Nucleus accumbens (tissue), 56 donors: ENCODE data around the gene ITSN1.

ENCODE experiments used
- DNase-seq, 56 donors: peaks; one replicate each; lab custom pipeline; 2025; lab: John Stamatoyannopoulos, UW

The ITSN1 gene

GRCh38 chr21:33875026-33875695 lies 232.9 kb downstream of the ITSN1 start:
- no peak for DNase-seq

GRCh38 chr21:33878824-33879223 lies 236.5 kb downstream of the ITSN1 start:
- DNase-seq: no peak

DNA sequence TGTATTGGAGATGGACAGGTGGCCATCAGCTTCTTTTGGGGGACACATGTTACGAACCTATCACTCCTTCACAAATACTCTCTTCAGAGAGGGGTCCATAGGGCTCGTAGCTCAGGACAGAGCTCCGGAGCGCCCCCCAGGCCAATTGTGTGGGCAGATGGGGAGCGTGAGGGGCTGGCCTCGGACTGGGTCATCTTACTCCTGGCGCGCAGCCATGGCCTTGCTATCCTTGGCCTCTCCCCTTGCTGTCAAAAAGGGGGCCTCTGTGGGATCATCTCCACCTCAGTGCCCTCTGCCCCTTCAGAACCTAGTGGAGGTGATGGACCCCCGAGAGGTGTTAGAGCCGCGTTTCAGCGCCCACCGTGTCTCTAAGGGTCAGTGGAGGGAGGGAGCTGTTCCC lies 238.3 kb downstream of the ITSN1 start:
- no peak for DNase-seq

- DNase-seq: no peak
Measured at GRCh38 chr21:33881689-33882440, 239.6 kb downstream of the ITSN1 start.

DNA sequence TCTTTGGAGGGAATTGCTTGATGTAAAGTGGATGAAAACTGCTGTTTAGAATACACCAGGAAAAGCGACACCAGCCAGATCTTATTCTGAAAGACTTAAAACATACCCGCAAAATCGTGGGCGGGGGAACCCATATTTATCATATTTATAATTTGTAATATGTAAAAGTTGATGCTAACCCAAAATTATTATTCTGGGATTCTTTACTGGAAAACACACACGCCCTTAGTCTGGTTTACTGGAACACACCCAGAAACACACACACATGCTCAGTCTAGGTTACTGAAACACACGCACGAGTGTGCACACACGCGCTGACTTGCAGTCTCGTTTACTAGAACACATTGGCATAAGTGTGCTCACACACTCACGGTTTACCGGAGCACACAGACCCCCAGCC lies 240.8 kb downstream of the ITSN1 start:
- no peak for DNase-seq

DNA sequence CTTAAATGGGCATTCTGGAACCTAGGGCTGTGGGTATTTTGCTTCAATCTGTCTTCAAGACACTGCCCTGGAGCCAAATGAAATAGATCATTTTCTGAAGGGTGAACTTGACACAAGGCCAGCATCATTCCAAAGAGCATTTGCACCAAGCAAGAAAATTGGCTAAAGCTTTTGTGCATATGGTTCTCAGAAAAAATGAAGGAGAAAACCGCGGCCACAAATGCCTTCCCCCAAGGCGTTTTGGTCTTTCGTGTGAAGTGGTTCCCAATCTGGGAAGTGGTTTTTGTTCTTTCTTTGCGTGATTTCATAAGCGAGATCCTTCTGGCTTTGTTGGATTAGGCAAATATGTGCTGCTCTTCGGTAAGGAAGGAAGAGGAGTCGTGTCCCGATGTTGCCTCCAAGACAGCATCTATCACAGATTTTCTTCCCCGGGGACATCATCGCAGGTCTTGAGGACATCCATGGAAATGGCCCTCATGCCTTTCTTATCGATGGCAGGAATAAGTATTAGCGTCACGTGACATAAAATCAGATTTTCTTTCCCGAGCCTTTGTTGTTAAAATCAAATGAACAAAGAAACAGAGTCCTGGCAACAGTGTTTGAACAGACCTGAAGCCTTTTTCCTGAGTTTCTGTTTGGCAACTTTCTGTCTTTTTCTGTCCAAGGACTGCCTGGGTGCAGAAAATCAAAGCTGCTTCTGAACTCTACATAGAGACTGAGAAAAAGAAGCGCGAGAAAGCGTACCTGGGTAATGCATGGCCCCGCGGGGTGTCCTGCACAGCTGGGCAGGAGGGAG lies 242.3 kb downstream of the ITSN1 start:
- no peak for DNase-seq

DNA sequence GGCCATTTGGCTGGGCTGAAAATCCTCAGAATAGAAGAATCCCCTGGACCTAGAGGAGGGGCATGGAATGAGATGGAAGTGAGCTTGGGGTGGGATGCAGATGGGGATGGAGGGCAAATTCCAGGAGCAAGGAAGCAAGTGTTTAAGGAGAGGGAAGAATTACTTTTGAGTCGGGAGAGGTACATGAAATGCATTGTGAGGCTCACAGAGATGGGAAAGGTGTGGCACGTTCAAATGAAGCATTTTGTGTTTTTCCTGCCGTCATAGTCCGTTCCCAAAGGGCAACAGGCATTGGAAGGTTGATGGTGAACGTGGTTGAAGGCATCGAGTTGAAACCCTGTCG lies 242.8 kb downstream of the ITSN1 start:
- DNase-seq: no peak

DNA sequence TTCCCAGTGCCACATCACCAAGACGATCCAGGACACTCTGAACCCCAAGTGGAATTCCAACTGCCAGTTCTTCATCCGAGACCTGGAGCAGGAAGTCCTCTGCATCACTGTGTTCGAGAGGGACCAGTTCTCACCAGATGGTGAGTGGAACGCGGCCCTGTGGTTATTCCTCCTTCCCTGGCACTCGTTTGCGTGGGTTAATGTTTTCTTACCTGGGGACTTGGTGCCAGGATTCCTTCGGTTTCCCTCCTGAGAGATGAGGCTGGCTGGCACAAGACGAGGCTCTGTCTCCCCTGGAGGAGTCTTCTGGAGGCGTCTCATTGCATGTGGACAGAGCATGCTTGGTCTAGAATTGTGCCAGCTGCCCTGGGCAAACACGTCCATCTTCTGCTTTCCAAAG lies 244.0 kb downstream of the ITSN1 start:
- no peak for DNase-seq

- DNase-seq: no peak
Measured at GRCh38 chr21:33890187-33890586, 247.9 kb downstream of the ITSN1 start.

- no peak for DNase-seq
Measured at GRCh38 chr21:33892853-33893252, 250.6 kb downstream of the ITSN1 start.

GRCh38 chr21:33893917-33894316 lies 251.6 kb downstream of the ITSN1 start:
- DNase-seq: no peak

DNA sequence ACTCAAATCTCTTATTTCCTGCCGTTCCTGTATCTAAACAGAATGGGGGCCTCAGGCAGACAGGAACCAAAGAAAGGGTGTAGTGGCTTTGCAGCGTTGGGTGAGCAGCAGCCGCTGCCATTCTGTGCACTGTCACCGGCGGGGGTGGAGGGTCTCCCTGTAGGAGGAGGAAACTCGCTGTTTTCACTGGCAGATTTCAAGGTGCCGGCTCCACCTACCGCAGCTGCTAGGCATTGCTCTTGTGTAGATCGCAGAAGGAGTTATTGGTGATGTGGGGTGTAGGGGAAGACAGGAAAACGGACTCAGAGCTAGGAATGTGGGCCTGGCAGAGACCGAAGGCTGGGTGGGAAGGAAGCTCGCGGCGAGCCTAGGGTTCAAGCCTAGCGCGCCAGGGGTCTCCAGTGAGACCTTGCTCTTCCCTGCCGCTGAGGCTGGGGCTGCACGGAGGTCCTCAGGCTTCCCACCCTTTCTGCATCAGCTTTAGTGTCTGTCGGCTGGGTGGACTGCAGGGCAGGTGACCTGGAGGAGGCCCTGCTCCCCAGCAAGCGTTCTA lies 252.5 kb downstream of the ITSN1 start:
- peak in 51 of 56 donors; percentile 7 to 85 (median 56) for DNase-seq

- no peak for DNase-seq
Measured at GRCh38 chr21:33895356-33895755, 253.1 kb downstream of the ITSN1 start.

- no peak for DNase-seq
Measured at GRCh38 chr21:33896691-33897090, 254.4 kb downstream of the ITSN1 start.

- DNase-seq: no peak
Measured at GRCh38 chr21:33897098-33897497, 254.8 kb downstream of the ITSN1 start.

DNA sequence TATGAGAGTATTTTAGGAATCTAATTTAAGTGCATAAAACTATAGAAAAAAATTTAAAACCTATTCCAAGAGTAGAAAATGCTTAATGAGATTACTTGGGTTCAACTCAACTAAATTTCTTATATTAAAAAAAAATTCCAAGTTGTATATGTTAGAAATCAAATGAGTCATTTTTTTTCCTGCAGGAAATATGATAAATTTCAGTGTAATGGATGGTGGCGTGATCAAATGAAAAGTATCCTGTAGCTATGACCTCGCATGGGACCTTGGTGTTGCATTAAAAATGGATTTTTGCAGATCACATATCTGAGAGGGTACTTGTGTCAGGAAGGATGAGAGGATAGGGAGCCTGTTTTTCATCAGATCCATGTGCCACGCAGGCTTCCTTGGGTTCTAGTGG lies 255.4 kb downstream of the ITSN1 start:
- DNase-seq: no peak

GRCh38 chr21:33898586-33898985 lies 256.3 kb downstream of the ITSN1 start:
- DNase-seq: no peak

DNA sequence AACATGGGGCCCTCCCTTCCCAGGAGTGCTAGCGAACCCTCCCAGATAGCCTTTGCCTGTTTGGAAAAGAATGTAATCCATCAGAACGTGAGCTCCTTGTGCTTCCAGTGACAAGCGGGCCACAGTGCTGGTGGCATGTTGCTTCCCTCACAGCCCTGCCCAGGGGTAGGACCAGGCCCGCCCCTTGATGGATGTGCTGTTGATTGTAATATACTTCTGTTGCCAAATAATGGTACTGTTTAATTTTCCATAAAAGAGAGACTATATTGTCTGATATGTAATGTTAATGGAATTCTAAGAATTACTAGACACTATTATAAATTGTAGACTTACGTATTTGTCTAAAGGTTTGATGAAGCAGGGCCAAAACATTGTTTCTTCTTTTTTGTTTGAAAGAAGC lies 256.9 kb downstream of the ITSN1 start:
- DNase-seq: no peak

DNA sequence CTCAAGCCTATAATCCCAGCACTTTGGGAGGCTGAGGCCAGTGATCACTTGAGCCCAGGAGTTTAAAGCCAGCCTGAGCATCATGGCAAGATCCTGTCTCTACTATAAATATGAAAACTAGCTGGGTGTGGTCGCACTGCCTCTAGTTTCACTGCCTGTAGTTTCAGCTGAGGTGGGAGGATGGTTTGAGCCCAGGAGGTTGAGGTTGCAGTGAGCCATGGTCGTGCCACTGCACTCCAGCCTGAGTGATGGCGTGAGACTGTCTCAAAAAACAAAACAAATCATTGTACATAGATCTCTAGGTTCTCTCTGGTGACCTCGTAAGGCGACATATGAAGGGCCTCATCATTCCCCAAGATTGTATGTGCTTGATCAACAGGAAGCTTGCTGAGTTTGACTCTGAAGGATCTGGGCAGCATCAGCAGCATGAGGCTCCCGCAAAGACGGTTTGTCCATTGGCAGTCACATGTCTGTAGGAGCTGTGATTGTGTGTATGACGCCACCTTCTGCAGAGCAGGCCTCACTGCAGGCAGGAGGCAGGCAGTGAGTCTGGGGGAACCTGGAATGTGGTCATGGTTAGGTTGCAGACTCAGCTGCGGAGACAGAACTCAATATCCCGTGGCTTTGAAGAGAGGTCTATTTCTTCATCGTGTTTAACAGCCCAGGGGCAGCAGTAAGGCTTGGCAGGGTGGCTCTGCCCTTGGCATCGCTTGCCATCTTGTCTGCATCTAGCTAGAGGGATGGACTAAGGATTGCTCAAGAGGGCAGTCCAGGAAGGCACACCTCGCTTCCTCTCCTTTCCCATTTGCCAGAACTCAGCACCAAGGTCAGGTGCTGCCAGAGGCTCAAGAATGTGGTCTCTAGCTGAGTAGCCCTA lies 259.3 kb downstream of the ITSN1 start:
- DNase-seq: peak in 26 of 56 donors; percentile 3 to 52 (median 16)

DNA sequence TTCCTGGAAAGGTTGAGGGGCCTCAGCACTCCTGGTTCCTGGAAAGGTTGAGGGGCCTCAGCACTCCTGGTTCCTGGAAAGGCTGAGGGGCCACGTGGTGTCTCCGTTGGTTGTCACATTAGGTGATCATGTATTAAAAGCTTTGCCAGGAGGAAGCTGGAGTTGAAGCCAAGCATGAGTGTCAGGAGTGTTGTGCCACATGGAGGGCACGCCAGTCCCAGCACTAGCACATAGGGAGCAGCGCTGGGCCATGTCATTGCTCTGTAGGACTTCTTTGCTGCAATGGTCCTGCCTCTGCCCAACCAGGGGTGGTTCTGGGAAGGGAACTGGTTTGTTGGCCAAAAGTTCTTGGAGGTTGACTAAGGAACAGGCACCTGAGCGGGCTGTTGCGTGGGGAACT lies 260.0 kb downstream of the ITSN1 start:
- DNase-seq: no peak
